Left renal pelvis (tissue), 4 donors: ENCODE measurements around the gene IMPA2. TPM values are rescaled to one million over a fixed set of nuclear protein-coding genes. Genes with fewer than 3 reads are reported as not detected.
"Not testable (repeated sequence)": the region's sequence is repeated elsewhere in the genome, so short reads cannot be mapped to it uniquely, and the experiment has no call there.

Experiments used
- DNase-seq, 4 donors: peaks; one replicate each; pipeline ENCODE4 v3.0.0-alpha.2; 2013; ENCODE audit warnings: low read depth in 4 of 4, low spot score in 3 of 4
- polyA plus RNA-seq, 4 donors: library from polyadenylated mRNA; unstranded; fragments of 120-200 nt; gene quantifications; one replicate each; pipeline ENCODE4 v1.2.1, GENCODE V29; 2013; ENCODE audit not compliant: insufficient read length in 4 of 4

Gene IMPA2
- polyA plus RNA-seq, 4 donors: 8.7 to 105 (median 81.7) TPM

GRCh38 chr18:12066910-12067511, 85.7 kb downstream of the IMPA2 start:
- DNase-seq: no peak

GRCh38 chr18:12067671-12068070, 86.4 kb downstream of the IMPA2 start:
- no peak for DNase-seq

GRCh38 chr18:12068316-12068949, 87.1 kb downstream of the IMPA2 start:
- not testable (repeated sequence) for DNase-seq

- DNase-seq: no peak
These were observed 87.6 kb downstream of the IMPA2 start for GRCh38 chr18:12068950-12069320.

- DNase-seq: not testable (repeated sequence)
These were observed 89.8 kb downstream of the IMPA2 start for GRCh38 chr18:12071066-12071465.

- DNase-seq: no peak
These were observed 91.7 kb downstream of the IMPA2 start for GRCh38 chr18:12072996-12073395.

- no peak for DNase-seq
These were observed 93.4 kb downstream of the IMPA2 start for GRCh38 chr18:12074736-12075135.

- no peak for DNase-seq
These were observed 95.3 kb downstream of the IMPA2 start for GRCh38 chr18:12076424-12077140.

- not testable (repeated sequence) for DNase-seq
These were observed 96.7 kb downstream of the IMPA2 start for GRCh38 chr18:12077994-12078393.

GRCh38 chr18:12079491-12080237, 98.4 kb downstream of the IMPA2 start:
- no peak for DNase-seq

Other genes starting within 250 kb of the IMPA2 start
- gene CHMP1B, start 130.1 kb upstream of the IMPA2 start, polyA plus RNA-seq: 10 to 100 TPM; 35.9 to 50.5 (median 46.4) TPM
- gene MPPE1, start 73.2 kb upstream of the IMPA2 start, polyA plus RNA-seq: 10 to 100 TPM; 32.9 to 52.3 (median 42.5) TPM
- gene ANKRD62, start 112.3 kb downstream of the IMPA2 start, polyA plus RNA-seq: under 1 TPM; 0.07 to 0.15 (median 0.07) TPM